ENCODE data around the gene ZNF282. TPM values are rescaled to one million over a fixed set of nuclear protein-coding genes. Genes with fewer than 3 reads are reported as not detected.

Gene ZNF282
- total RNA-seq, 1 donor from 2014 or later = 53.5 TPM

GRCh38 chr7:149166630-149167352, 28.6 kb upstream of the ZNF282 start:
- H3K27me3 Mint-ChIP-seq = no peaks in the 10 kb centered on the region
- no peak overlapping the region for H3K27ac Mint-ChIP-seq
- H3K9me3 Mint-ChIP-seq (ENCODE audit: low read depth) = no peaks in the 10 kb centered on the region
- TF ChIP-seq, protein P1, sequence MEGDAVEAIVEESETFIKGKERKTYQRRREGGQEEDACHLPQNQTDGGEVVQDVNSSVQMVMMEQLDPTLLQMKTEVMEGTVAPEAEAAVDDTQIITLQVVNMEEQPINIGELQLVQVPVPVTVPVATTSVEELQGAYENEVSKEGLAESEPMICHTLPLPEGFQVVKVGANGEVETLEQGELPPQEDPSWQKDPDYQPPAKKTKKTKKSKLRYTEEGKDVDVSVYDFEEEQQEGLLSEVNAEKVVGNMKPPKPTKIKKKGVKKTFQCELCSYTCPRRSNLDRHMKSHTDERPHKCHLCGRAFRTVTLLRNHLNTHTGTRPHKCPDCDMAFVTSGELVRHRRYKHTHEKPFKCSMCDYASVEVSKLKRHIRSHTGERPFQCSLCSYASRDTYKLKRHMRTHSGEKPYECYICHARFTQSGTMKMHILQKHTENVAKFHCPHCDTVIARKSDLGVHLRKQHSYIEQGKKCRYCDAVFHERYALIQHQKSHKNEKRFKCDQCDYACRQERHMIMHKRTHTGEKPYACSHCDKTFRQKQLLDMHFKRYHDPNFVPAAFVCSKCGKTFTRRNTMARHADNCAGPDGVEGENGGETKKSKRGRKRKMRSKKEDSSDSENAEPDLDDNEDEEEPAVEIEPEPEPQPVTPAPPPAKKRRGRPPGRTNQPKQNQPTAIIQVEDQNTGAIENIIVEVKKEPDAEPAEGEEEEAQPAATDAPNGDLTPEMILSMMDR (IDR thresholded peaks at IDR 0.05; ENCODE audit: unreplicated experiment) = no peak
- no peaks in the 10 kb centered on the region for H3K4me1 Mint-ChIP-seq (ENCODE audit: low read depth)
- DNase-seq (ENCODE audit: low spot score, unreplicated experiment) = no peak
- H3K4me3 Mint-ChIP-seq (ENCODE audit: low read depth) = no peak overlapping the region
- peaks cover 7% of the 10 kb centered on the region for H3K36me3 Mint-ChIP-seq (ENCODE audit: insufficient read depth)

DNA sequence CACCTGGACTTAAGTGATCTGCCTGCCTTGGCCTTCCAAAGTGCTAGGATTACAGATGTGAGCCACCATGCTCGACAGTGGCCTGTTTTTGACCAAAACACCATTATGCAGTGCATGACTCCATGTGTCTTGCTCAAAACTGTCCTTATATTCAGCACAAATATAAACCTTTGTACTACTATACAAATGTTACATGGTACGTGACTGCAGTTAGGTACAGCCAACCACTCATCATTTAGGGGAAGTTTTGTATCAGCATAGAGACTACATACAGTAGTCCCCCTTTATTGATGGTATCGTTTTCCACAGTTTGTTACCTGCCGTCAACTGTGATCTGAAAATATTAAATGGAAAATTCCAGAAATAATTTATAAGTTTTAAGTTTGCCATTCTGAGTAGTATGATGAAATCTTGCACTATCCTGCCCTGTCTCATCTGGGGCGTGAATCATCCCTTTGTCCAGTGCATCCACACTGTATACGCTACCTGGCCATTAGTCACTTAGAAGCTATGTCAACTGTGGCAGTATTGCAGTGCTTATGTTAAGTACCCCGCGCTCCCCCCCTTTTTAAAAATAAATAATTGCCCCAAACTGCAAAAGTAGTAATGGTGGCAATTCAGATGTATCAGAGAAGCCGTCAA, 23.3 kb upstream of the ZNF282 start:
- Mint-ChIP-seq H3K36me3 (ENCODE audit: insufficient read depth) (peaks cover 13% of the 10 kb centered on the region), H3K4me1 (ENCODE audit: low read depth) (no peaks in the 10 kb centered on the region), H3K4me3 (ENCODE audit: low read depth) (no peak overlapping the region), H3K27ac (no peak overlapping the region), H3K9me3 (ENCODE audit: low read depth) (no peaks in the 10 kb centered on the region), H3K27me3 (no peaks in the 10 kb centered on the region)
- TF ChIP-seq, protein P1 (IDR thresholded peaks at IDR 0.05; ENCODE audit: unreplicated experiment) = no peak
- no peak for DNase-seq (ENCODE audit: low spot score, unreplicated experiment)

- DNase-seq (ENCODE audit: low spot score, unreplicated experiment) = no peak
- TF ChIP-seq, protein P1 (IDR thresholded peaks at IDR 0.05; ENCODE audit: unreplicated experiment) = no peak
- Mint-ChIP-seq H3K4me1 (ENCODE audit: low read depth) (no peaks in the 10 kb centered on the region), H3K36me3 (ENCODE audit: insufficient read depth) (peaks cover 15% of the 10 kb centered on the region), H3K9me3 (ENCODE audit: low read depth) (no peaks in the 10 kb centered on the region), H3K27ac (no peak overlapping the region), H3K4me3 (ENCODE audit: low read depth) (no peak overlapping the region), H3K27me3 (no peaks in the 10 kb centered on the region)
Measured at GRCh38 chr7:149172534-149172920, 22.8 kb upstream of the ZNF282 start.

GRCh38 chr7:149175150-149175549, 20.2 kb upstream of the ZNF282 start:
- H3K4me1 Mint-ChIP-seq (ENCODE audit: low read depth) = no peaks in the 10 kb centered on the region
- no peak for DNase-seq (ENCODE audit: low spot score, unreplicated experiment)
- H3K27ac Mint-ChIP-seq = no peak overlapping the region
- TF ChIP-seq, protein P1 (IDR thresholded peaks at IDR 0.05; ENCODE audit: unreplicated experiment) = no peak
- peaks cover 15% of the 10 kb centered on the region for H3K36me3 Mint-ChIP-seq (ENCODE audit: insufficient read depth)
- H3K9me3 Mint-ChIP-seq (ENCODE audit: low read depth) = no peaks in the 10 kb centered on the region
- H3K27me3 Mint-ChIP-seq = no peaks in the 10 kb centered on the region
- H3K4me3 Mint-ChIP-seq (ENCODE audit: low read depth) = no peak overlapping the region

GRCh38 chr7:149179241-149179640, 16.1 kb upstream of the ZNF282 start:
- DNase-seq (ENCODE audit: low spot score, unreplicated experiment) = no peak
- TF ChIP-seq, protein P1 (IDR thresholded peaks at IDR 0.05; ENCODE audit: unreplicated experiment) = no peak
- H3K4me1 Mint-ChIP-seq (ENCODE audit: low read depth) = no peaks in the 10 kb centered on the region
- peaks cover 15% of the 10 kb centered on the region for H3K36me3 Mint-ChIP-seq (ENCODE audit: insufficient read depth)
- no peak overlapping the region for H3K4me3 Mint-ChIP-seq (ENCODE audit: low read depth)
- H3K27me3 Mint-ChIP-seq = no peaks in the 10 kb centered on the region
- H3K9me3 Mint-ChIP-seq (ENCODE audit: low read depth) = no peaks in the 10 kb centered on the region
- H3K27ac Mint-ChIP-seq = peak overlapping the region; percentile 83
